Spleen (tissue), 7 donors: ENCODE results near the gene NEDD4L.
A peak's percentile ranks its signal among the peaks of the same experiment; 100 is the strongest.

Source experiments
- CTCF ChIP-seq, 11 experiments: fragments of 200-600 bp in 7 of 11; fragments of 450-650 bp in 4 of 11; sonication (generic) in 4 of 11; IDR thresholded peaks in 8 of 11; conservative IDR thresholded peaks in 3 of 11; 1 replicate in 7 of 11; 2 replicates in 4 of 11; pipeline versions ENCODE4 v1.4.0 to v1.8.0; 2016 to 2021; ENCODE audit warnings: antibody characterized with exemption in 11 of 11, inconsistent platforms in 4 of 11, mild to moderate bottlenecking in 1 of 11
- POLR2AphosphoS5 ChIP-seq, 3 donors: sonication (generic); formaldehyde crosslinking; IDR thresholded peaks; one replicate each; pipeline ENCODE4 v1.5.1; 2017; ENCODE audit warnings: antibody characterized with exemption in 3 of 3
- donor health status: DM: no; HTN: no; CAD: no; lungs with moderate emphysema.
- donor health status: DM: no; HTN: no; CAD: no.
- donor health status: DM: no; HTN: no; CAD: no.

GRCh38 chr18:58051765-58052460, 7.9 kb downstream of the NEDD4L start:
- TF ChIP-seq CTCF (IDR thresholded peaks at IDR 0.05 in 8 of 11, conservative IDR thresholded peaks at IDR 0.05 in 3 of 11) (peak in 4 of 11 experiments; percentile 15 to 32 (median 24)), POLR2AphosphoS5 (IDR thresholded peaks at IDR 0.05) (no peak)
